Measurements from ENCODE around the gene BRI3.

DNA sequence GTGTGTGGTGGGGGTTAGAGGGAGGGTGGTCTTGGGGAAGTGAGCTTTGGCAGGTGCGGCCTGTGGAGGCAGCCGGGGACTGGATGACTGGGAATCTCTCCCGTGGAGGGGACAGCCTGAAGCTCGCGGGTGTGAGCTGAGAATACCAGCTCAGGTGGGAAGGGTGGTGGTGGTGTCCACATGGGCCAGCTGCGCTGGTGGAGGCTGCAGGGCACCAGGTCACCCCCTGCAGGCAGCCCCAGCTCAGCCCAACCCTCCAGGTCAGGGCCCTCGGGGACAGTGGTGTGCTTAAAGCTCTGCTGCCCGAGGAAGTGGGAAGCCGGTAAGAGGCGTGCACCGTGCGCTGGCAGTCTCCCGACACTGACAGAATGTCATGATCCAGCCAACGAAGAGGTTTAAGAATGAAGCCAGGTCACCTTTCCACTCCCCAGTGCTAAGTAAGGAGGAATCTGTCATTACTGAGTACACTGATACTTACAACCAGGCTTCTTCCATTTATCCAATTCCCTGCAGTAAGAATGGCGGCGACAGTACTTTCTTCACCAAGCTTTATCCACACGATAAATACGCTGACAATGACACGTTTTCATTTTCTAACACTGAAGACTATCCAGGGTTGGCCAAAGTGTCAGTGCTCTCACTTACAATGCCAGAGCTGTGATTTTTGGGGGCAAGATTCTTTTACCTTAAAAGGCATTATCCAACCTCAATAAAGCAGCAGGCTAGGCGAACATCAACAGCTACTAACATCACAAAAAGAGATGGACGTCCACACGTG, 20.4 kb downstream of the BRI3 start:
- TF ChIP-seq CTCF (conservative IDR thresholded peaks at IDR 0.05; ENCODE audit: low read depth, low read length) (no peak), BHLHE40 (IDR thresholded peaks at IDR 0.05; ENCODE audit: low read depth, low read length) (no peak), POLR2A (IDR thresholded peaks at IDR 0.05; ENCODE audit: low read depth, low read length) (no peak), ELK1 (IDR thresholded peaks at IDR 0.05; ENCODE audit: borderline replicate concordance, low read depth, low read length) (no peak), CHD1 (IDR thresholded peaks at IDR 0.05; ENCODE audit: low read depth, low read length) (no peak), RAD21 (IDR thresholded peaks at IDR 0.05; ENCODE audit: low read length) (no peak), FOS (IDR thresholded peaks at IDR 0.05; ENCODE audit: low read depth, low read length) (no peak), MXI1 (IDR thresholded peaks at IDR 0.05; ENCODE audit: borderline replicate concordance, low read depth, low read length) (no peak), RCOR1 (IDR thresholded peaks at IDR 0.05; ENCODE audit: insufficient replicate concordance, low read length) (no peak), RFX5 (IDR thresholded peaks at IDR 0.05; ENCODE audit: low read depth, low read length) (no peak), SMC3 (IDR thresholded peaks at IDR 0.05; ENCODE audit: low read depth, low read length) (no peak)

Measured in IMR-90 (cell line).